K562 (cell line): ENCODE data around the gene SHC1. TPM values are rescaled to one million over a fixed set of nuclear protein-coding genes. Genes with fewer than 3 reads are reported as not detected.

ENCODE experiments used
- ARNT ChIP-seq, 2 experiments: fragments of 450-650 bp; IDR thresholded peaks; 2 replicates each; pipeline ENCODE4 v1.6.1; 2016; ENCODE audit warnings: mild to moderate bottlenecking in 1 of 2
- CC2D1A ChIP-seq: fragments of 450-650 bp; IDR thresholded peaks from 2 replicates; pipeline ENCODE4 v1.6.1; 2017; ENCODE audit warnings: mild to moderate bottlenecking
- CEBPB ChIP-seq: fragments of 450-650 bp; IDR thresholded peaks from 2 replicates; pipeline ENCODE4 v1.6.1; 2016; ENCODE audit warnings: missing genetic modification characterization, missing compliant biosample characterization
- CTBP1 ChIP-seq: fragments of 450-650 bp; IDR thresholded peaks from 2 replicates; pipeline ENCODE4 v1.6.1; 2016; ENCODE audit warnings: borderline replicate concordance
- E2F3 ChIP-seq: fragments of 250-450 bp; sonication (Bioruptor Pico); IDR thresholded peaks from 2 replicates; pipeline ENCODE4 v1.4.0; 2020; ENCODE audit warnings: mild to moderate bottlenecking
- GMEB1 ChIP-seq: fragments of 250-450 bp; sonication (Bioruptor Pico); IDR thresholded peaks from 2 replicates; pipeline ENCODE4 v1.4.0; 2020; ENCODE audit warnings: mild to moderate bottlenecking
- HIVEP1 ChIP-seq: fragments of 250-450 bp; sonication (Bioruptor Pico); IDR thresholded peaks from 2 replicates; pipeline ENCODE4 v1.4.0; 2020; ENCODE audit warnings: mild to moderate bottlenecking
- HSF4 ChIP-seq: fragments of 250-450 bp; sonication (Bioruptor Pico); IDR thresholded peaks from 2 replicates; pipeline ENCODE4 v2.1.2; 2022; ENCODE audit warnings: mild to moderate bottlenecking, moderate library complexity, borderline replicate concordance
- JUN ChIP-seq, 2 experiments: sonication (generic) in 1 of 2; formaldehyde crosslinking in 1 of 2; IDR thresholded peaks; 2 replicates each; pipeline versions ENCODE4 v1.6.1 to v1.8.0; 2012 to 2022; ENCODE audit warnings: borderline replicate concordance in 2 of 2, mild to moderate bottlenecking in 2 of 2, improper control_type of control experiment in 1 of 2, low read depth in 1 of 2, low read length in 1 of 2, missing genetic modification reagents in 1 of 2
- NCOR1 ChIP-seq: fragments of 450-650 bp; IDR thresholded peaks from 2 replicates; pipeline ENCODE4 v1.6.1; 2016; ENCODE audit warnings: mild to moderate bottlenecking, moderate library complexity
- PTTG1 ChIP-seq: fragments of 450-650 bp; IDR thresholded peaks from 2 replicates; pipeline ENCODE4 v1.6.1; 2016; ENCODE audit warnings: low read depth, mild to moderate bottlenecking, missing genetic modification characterization, missing compliant biosample characterization
- RBM17 ChIP-seq: fragments of 200-400 bp; formaldehyde crosslinking; IDR thresholded peaks from 2 replicates; pipeline ENCODE4 v1.6.1; 2017; ENCODE audit warnings: low read depth, mild to moderate bottlenecking, low read length, borderline replicate concordance
- SAP30 ChIP-seq: fragments of 200-600 bp; sonication (generic); IDR thresholded peaks from 2 replicates; pipeline ENCODE4 v1.6.1; 2012; ENCODE audit warnings: borderline replicate concordance, low read depth, mild to moderate bottlenecking, moderate library complexity, low read length, control low read depth, inconsistent platforms; ENCODE audit not compliant: insufficient read depth, poor library complexity, severe bottlenecking
- SIN3A ChIP-seq, 2 experiments: fragments of 150-350 bp in 1 of 2; IDR thresholded peaks; 2 replicates each; pipeline ENCODE4 v1.6.1; 2011 to 2016; ENCODE audit warnings: borderline replicate concordance in 2 of 2, low read depth in 2 of 2, low read length in 2 of 2, mild to moderate bottlenecking in 2 of 2, moderate library complexity in 2 of 2; ENCODE audit not compliant: control insufficient read depth in 1 of 2
- SMARCA4 ChIP-seq: fragments of 450-650 bp; IDR thresholded peaks from 2 replicates; pipeline ENCODE4 v1.6.1; 2016
- TEAD2 ChIP-seq: fragments of 450-650 bp; IDR thresholded peaks from 2 replicates; pipeline ENCODE4 v1.6.1; 2016; ENCODE audit warnings: missing genetic modification characterization, control low read depth, missing compliant biosample characterization
- ZEB2 ChIP-seq: fragments of 450-650 bp; IDR thresholded peaks from 2 replicates; pipeline ENCODE4 v1.6.1; 2016
- polyA plus RNA-seq, 8 experiments: library from polyadenylated mRNA; depleted of rRNA in 4 of 8; stranded (reverse) in 5 of 8; unstranded in 3 of 8; fragments of >200 nt; fragmentation: Nextera tagmentation in 2 of 8; fragmentation: Illumina TruSeq in 1 of 8; extraction: Ambion mirVana in 2 of 8; extraction: Trizol in 1 of 8; gene quantifications; 2 replicates each; pipeline versions ENCODE4 v1.2.1 to v1.2.3, GENCODE V29; 2011 to 2014; ENCODE audit warnings: inconsistent platforms in 1 of 8, missing spikeins in 1 of 8
- total RNA-seq, 7 experiments: library from RNA; depleted of rRNA in 6 of 7; stranded (reverse); fragments of >200 nt in 6 of 7; fragmentation: Illumina TruSeq in 2 of 7; extraction: Trizol in 2 of 7; gene quantifications; 2 replicates each; pipeline versions ENCODE4 v1.2.1 to v1.2.3, GENCODE V29; 2011 to 2021; ENCODE audit warnings: low replicate concordance in 1 of 7
- TF ChIP-seq, protein P1 (sequence below): fragments of 150-350 bp; IDR thresholded peaks from 2 replicates; pipeline ENCODE4 v1.6.1; 2014; ENCODE audit warnings: low read depth, mild to moderate bottlenecking, low read length, borderline replicate concordance
- TF ChIP-seq, protein P2 (sequence below), 2 experiments: fragments of 200-800 bp in 1 of 2; sonication (Bioruptor generic) in 1 of 2; sonication (generic) in 1 of 2; formaldehyde crosslinking in 1 of 2; IDR thresholded peaks in 1 of 2; conservative IDR thresholded peaks in 1 of 2; 2 replicates each; pipeline versions ENCODE4 v1.5.0 to v1.6.1; 2016 to 2020; ENCODE audit warnings: missing compliant biosample characterization in 1 of 2, missing genetic modification characterization in 1 of 2, missing genetic modification reagents in 1 of 2

SHC1 gene
- total and polyA plus RNA-seq, 9 of the 15 experiments (the other 6 are each of a cell fraction or from before 2014, with no cell fraction given): 4.1 to 113 (median 51.9) TPM

DNA sequence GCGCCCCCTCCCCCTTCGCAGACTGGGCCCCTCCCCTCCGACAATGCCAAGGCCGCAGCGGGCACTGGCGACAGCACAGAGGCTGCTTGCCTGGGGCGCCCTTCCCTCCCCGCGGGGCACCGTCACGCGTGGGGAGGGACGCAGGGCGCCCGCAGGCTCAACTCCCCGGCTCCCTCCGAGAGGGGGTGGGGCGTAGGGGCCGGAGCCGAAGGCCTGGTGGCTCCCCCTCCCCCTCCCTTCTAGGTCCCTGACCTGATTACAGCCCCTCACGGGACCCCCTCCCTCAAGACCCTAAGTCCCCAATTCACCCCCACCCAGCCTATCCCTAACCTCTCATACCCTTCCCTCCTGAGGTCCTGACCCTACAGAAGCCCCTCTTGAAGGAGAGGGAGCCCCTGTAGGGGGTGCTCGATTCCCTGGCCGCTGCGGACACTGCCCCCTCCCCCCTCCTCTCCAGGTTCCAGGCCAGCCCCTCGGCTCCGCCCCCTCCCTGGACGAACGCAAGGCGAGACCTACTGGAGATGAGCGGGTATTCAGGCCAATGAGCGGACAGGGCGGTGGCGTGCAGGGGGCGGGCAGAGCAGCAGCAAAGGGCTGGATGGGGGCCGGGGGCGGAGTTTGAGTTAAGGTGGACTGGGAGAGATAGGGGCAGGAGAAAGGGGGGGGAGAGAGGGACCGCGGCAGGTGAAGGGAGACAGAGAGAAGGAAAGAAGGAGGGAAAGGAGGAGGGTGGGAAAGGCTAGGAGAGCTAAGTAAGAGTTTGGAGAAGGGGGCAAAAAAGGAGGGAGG is 31.3 kb upstream of the SHC1 start (continued):
- TF ChIP-seq HIVEP1 (CRISPR knock-in tag) (peak; percentile 47; the same call in 1 of the 2 replicates), CC2D1A (no peak; the same call in 1 of the 2 replicates), TEAD2 (tag) (no peak), HSF4 (CRISPR knock-in tag) (no peak), CEBPB (tag) (no peak), JUN (IDR thresholded peaks at IDR 0.05; ENCODE audit: borderline replicate concordance, low read depth, low read length) (peak; percentile 11; the same call in 1 of the 2 replicates), JUN (CRISPR knock-in tag; IDR thresholded peaks at IDR 0.05; ENCODE audit: borderline replicate concordance) (no peak), E2F3 (no peak), GMEB1 (CRISPR knock-in tag) (0 out of 2 replicates have a peak, but pooled peaks have one; percentile 10), SAP30 (peak; percentile 31), ZEB2 (no peak; the same call in 1 of the 2 replicates), SIN3A (IDR thresholded peaks at IDR 0.05; ENCODE audit: borderline replicate concordance in 2 of 2, control insufficient read depth in 1 of 2, low read depth in 2 of 2, low read length in 2 of 2) (peak in 1 of 2 experiments; percentile 15; a peak in 1 of 4 replicates), RBM17 (no peak), SMARCA4 (peak; percentile 75), NCOR1 (peak; percentile 46; the same call in 1 of the 2 replicates), CTBP1 (no peak), ARNT (IDR thresholded peaks at IDR 0.05) (peak; percentile 65 to 68; a peak in 1 of 4 replicates), PTTG1 (tag) (no peak)
- TF ChIP-seq, protein P1, sequence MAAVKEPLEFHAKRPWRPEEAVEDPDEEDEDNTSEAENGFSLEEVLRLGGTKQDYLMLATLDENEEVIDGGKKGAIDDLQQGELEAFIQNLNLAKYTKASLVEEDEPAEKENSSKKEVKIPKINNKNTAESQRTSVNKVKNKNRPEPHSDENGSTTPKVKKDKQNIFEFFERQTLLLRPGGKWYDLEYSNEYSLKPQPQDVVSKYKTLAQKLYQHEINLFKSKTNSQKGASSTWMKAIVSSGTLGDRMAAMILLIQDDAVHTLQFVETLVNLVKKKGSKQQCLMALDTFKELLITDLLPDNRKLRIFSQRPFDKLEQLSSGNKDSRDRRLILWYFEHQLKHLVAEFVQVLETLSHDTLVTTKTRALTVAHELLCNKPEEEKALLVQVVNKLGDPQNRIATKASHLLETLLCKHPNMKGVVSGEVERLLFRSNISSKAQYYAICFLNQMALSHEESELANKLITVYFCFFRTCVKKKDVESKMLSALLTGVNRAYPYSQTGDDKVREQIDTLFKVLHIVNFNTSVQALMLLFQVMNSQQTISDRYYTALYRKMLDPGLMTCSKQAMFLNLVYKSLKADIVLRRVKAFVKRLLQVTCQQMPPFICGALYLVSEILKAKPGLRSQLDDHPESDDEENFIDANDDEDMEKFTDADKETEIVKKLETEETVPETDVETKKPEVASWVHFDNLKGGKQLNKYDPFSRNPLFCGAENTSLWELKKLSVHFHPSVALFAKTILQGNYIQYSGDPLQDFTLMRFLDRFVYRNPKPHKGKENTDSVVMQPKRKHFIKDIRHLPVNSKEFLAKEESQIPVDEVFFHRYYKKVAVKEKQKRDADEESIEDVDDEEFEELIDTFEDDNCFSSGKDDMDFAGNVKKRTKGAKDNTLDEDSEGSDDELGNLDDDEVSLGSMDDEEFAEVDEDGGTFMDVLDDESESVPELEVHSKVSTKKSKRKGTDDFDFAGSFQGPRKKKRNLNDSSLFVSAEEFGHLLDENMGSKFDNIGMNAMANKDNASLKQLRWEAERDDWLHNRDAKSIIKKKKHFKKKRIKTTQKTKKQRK: no peak
- TF ChIP-seq, protein P2, sequence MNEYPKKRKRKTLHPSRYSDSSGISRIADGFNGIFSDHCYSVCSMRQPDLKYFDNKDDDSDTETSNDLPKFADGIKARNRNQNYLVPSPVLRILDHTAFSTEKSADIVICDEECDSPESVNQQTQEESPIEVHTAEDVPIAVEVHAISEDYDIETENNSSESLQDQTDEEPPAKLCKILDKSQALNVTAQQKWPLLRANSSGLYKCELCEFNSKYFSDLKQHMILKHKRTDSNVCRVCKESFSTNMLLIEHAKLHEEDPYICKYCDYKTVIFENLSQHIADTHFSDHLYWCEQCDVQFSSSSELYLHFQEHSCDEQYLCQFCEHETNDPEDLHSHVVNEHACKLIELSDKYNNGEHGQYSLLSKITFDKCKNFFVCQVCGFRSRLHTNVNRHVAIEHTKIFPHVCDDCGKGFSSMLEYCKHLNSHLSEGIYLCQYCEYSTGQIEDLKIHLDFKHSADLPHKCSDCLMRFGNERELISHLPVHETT (CRISPR knock-in tag; conservative IDR thresholded peaks at IDR 0.05 in 1 of 2, IDR thresholded peaks at IDR 0.05 in 1 of 2): no peak
